ENCODE results near the gene FPGS. TPM values are rescaled to one million over a fixed set of nuclear protein-coding genes. Genes with fewer than 3 reads are reported as not detected.

FPGS gene
- total RNA-seq, 1 donor from 2014 or later, result 55.4 TPM

DNA sequence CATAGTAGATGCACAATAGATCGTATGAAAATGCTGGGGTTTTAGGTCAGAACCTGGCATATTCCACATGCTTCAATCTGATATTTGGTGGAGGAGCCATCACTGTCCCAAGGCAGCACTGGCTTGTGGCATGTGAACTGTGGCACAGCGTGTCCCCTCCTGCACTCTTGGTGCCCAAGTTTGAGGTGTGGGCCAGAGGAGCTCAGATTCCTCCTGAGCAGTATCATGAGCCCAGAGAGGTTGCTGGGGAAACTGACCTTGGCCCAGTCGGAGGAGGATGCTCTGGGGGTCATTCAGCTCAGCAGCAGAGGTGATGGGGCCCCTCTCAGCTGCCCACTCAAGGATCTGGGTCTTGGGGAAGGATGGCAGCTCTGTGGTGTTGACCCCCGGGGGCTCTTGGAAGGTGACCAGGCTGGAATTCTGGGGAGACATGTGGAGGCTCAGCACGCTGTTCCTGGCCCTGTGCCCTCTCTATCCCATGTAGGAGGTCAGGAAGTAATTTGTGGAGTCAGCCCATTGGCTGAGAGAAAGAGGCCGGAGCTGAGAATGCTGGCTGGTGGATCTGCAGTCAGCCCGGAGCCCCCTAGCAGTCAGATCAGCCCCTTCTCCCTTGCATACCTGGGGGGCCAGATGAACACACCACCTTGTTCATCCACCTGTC is 23.7 kb downstream of the FPGS start:
- TF ChIP-seq, protein P1, sequence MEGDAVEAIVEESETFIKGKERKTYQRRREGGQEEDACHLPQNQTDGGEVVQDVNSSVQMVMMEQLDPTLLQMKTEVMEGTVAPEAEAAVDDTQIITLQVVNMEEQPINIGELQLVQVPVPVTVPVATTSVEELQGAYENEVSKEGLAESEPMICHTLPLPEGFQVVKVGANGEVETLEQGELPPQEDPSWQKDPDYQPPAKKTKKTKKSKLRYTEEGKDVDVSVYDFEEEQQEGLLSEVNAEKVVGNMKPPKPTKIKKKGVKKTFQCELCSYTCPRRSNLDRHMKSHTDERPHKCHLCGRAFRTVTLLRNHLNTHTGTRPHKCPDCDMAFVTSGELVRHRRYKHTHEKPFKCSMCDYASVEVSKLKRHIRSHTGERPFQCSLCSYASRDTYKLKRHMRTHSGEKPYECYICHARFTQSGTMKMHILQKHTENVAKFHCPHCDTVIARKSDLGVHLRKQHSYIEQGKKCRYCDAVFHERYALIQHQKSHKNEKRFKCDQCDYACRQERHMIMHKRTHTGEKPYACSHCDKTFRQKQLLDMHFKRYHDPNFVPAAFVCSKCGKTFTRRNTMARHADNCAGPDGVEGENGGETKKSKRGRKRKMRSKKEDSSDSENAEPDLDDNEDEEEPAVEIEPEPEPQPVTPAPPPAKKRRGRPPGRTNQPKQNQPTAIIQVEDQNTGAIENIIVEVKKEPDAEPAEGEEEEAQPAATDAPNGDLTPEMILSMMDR (IDR thresholded peaks at IDR 0.05), result no peak
- no peak for ATAC-seq
- H3K27me3 ChIP-seq (ENCODE audit: low read depth), result no peaks in the 10 kb centered on the region
- peak overlapping the region; percentile 83 for H3K27ac ChIP-seq
- peaks cover 72% of the 10 kb centered on the region for H3K36me3 ChIP-seq
- intact Hi-C loops (cut with DNase I), result no loop called here
- peaks cover 55% of the 10 kb centered on the region for H3K4me1 ChIP-seq
- no peak overlapping the region for H3K4me3 ChIP-seq
- DNase-seq, result no peak
- no peaks in the 10 kb centered on the region for H3K9me3 ChIP-seq

DNA sequence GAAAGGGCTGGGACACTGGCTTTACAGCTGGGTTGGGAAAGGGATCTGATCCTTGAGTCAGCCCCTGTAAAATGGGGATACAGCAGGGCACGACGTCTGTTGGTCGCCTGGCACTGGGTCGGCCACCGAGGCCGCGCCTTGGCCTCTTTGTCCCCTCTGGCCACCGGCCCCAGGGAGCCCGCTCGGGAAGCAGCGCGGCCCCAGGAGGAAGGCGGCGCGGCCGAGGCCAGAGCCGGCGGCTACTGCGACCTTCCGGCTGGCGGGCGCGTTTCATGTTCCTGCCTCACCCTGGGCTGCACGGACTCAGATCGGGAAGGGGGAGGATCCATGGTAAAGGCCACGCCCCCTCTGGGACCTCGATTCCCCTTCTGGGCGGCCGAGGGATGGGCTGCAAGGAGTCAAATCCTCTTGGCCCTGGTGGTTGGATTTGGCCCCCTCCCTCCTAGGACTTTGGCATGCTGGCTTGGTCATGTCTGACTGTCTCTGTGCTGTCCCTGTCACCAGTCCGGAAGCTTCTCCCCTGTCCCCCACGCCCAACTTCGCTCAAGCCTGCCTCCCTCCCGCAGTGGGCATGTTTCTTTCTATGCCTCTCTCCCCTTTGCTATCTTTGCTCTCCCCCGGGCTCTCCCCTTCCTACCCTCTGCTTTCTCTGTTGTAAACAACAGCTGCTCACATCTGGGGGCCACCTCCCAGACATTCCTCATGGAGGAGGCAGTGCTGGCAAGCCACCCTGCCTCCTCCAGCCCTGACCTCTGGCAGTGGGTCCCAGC is 25.8 kb downstream of the FPGS start:
- intact Hi-C loops (cut with DNase I), result no loop called here
- H3K4me3 ChIP-seq, result peak overlapping the region; percentile 34
- H3K4me1 ChIP-seq, result peaks cover 76% of the 10 kb centered on the region
- TF ChIP-seq, protein P1 (IDR thresholded peaks at IDR 0.05), result peak; percentile 21
- peaks cover 56% of the 10 kb centered on the region for H3K36me3 ChIP-seq
- peak overlapping the region; percentile 83 for H3K27ac ChIP-seq
- H3K9me3 ChIP-seq, result no peaks in the 10 kb centered on the region
- ATAC-seq (peak; percentile 89 to 90), DNase-seq (peak; percentile 84)
- no peaks in the 10 kb centered on the region for H3K27me3 ChIP-seq (ENCODE audit: low read depth)

DNA sequence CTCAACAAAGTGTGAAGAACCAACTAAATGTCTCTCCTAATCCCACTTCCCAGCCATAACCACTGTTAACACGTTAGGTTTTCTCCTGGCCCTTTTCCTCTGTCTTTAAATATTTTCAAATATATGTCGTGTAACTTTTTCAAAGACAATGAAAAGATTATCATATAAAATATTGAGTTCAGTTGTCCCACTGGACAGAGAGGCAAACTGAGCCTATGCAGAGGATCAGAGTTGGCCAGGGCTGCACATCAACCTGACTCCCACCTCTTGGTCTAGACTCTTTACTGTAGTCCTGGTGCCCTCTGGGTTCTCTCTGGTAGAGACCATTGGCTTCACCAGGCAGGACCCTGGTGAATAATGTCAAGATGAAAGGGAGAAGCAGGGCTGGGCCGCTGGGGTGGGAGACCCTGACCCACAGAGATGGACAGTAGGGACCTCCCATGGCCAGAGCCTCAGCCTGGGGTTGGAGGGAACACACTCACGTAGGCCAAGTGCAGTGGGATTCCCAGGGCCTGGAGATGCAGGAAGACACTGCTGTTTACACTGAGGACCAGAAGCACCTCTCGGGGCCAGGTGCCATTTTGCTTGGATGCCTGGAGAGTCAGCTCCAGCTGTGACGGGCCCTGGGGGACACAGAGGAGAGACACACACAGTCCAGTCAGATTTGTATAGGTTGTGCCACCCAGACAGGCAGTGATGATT is 26.7 kb downstream of the FPGS start:
- no peaks in the 10 kb centered on the region for H3K27me3 ChIP-seq (ENCODE audit: low read depth)
- H3K4me3 ChIP-seq, result no peak overlapping the region
- H3K36me3 ChIP-seq, result peaks cover 47% of the 10 kb centered on the region
- no peaks in the 10 kb centered on the region for H3K9me3 ChIP-seq
- no peak for ATAC-seq
- TF ChIP-seq, protein P1 (IDR thresholded peaks at IDR 0.05), result no peak
- H3K27ac ChIP-seq, result peak overlapping the region; percentile 83
- intact Hi-C loops (cut with DNase I), result no loop called here
- peaks cover 85% of the 10 kb centered on the region for H3K4me1 ChIP-seq
- DNase-seq, result no peak

DNA sequence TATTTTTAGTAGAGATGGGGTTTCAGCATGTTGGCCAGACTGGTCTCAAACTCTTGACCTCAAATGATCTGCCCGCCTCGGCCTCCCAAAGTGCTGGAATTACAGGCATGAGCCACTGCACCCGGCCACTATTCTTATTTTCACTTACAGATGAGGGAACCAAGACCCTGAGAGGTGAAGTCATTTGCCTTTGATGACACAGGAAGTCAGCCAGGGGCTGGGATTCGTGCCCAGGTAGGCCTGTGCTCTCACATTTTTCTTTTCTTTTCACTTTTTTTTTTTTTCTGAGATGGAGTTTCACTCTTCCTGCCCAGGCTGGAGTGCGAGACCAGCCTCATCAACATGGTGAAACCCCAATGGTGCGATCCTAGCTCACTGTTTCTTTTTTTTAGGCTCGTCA is 29.6 kb downstream of the FPGS start:
- DNase-seq, result no peak
- Histone ChIP-seq H3K4me1 (peaks cover 97% of the 10 kb centered on the region), H3K27ac (peak overlapping the region; percentile 51), H3K4me3 (no peak overlapping the region), H3K36me3 (peaks cover 27% of the 10 kb centered on the region), H3K27me3 (ENCODE audit: low read depth) (no peaks in the 10 kb centered on the region), H3K9me3 (no peaks in the 10 kb centered on the region)
- ATAC-seq, result no peak
- intact Hi-C loops (cut with DNase I), result no loop called here
- TF ChIP-seq, protein P1 (IDR thresholded peaks at IDR 0.05), result no peak

DNA sequence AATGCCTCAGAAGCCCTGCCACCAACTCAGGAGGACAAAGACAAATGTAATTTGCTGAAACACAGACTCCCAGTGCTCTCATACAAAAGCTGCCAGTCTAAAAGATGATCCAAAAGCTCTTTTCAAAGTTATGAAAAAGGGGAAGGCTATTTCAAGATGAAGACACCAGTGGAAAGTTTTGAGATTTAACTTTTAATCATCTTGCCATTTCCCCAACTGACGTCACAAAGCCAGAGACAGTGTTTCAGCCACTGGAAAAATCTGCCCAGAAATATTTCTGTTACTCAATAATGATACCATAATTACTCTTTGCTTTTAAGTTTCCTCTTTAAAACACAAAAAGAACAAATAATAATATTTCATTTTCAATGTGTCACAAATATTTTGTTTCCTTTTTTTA is 30.9 kb downstream of the FPGS start:
- no peaks in the 10 kb centered on the region for H3K27me3 ChIP-seq (ENCODE audit: low read depth)
- no peak overlapping the region for H3K4me3 ChIP-seq
- H3K4me1 ChIP-seq, result peaks cover 97% of the 10 kb centered on the region
- no peak for ATAC-seq
- peak overlapping the region; percentile 86 for H3K27ac ChIP-seq
- DNase-seq, result no peak
- H3K36me3 ChIP-seq, result peaks cover 31% of the 10 kb centered on the region
- TF ChIP-seq, protein P1 (IDR thresholded peaks at IDR 0.05), result no peak
- no peaks in the 10 kb centered on the region for H3K9me3 ChIP-seq
- intact Hi-C loops (cut with DNase I), result no loop called here
